GM12872 (cell line): ENCODE measurements around the gene SLC22A15.

Experiments
- TF ChIP-seq, protein P1 (sequence below): IDR thresholded peaks from 3 replicates; pipeline ENCODE4 v1.5.1; 2011; ENCODE audit warnings: low read depth, mild to moderate bottlenecking, low read length, moderate library complexity; ENCODE audit not compliant: insufficient read depth

The SLC22A15 gene

DNA sequence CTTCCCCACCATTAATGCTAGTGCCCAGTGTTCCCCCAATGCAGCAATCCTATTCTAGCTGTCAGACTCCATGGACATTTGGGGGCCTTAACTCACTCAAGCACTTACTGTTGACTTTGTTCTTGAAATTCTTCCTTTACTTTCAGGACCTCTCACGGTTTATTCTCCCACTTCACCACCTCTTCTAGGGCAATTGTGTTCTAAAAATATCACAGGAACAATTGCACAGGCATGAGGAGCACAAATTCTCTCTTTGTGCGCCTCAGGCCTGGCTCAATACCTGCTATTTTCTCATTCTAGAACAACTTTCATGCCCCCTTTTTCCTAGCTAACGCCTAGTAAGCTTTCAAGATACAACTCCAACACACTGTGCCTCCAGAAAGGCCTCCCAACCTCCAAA is 142.2 kb downstream of the SLC22A15 start:
- TF ChIP-seq, protein P1, sequence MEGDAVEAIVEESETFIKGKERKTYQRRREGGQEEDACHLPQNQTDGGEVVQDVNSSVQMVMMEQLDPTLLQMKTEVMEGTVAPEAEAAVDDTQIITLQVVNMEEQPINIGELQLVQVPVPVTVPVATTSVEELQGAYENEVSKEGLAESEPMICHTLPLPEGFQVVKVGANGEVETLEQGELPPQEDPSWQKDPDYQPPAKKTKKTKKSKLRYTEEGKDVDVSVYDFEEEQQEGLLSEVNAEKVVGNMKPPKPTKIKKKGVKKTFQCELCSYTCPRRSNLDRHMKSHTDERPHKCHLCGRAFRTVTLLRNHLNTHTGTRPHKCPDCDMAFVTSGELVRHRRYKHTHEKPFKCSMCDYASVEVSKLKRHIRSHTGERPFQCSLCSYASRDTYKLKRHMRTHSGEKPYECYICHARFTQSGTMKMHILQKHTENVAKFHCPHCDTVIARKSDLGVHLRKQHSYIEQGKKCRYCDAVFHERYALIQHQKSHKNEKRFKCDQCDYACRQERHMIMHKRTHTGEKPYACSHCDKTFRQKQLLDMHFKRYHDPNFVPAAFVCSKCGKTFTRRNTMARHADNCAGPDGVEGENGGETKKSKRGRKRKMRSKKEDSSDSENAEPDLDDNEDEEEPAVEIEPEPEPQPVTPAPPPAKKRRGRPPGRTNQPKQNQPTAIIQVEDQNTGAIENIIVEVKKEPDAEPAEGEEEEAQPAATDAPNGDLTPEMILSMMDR, result no peak
